NB4 (cell line): ENCODE data around the gene TAP2.

Experiments used
- MAX ChIP-seq: IDR thresholded peaks from 2 replicates; pipeline ENCODE4 v1.6.1; 2011; ENCODE audit warnings: low read depth, low read length
- MYC ChIP-seq: IDR thresholded peaks from 2 replicates; pipeline ENCODE4 v1.6.1; 2011; ENCODE audit warnings: low read depth, low read length
- POLR2A ChIP-seq: IDR thresholded peaks from 2 replicates; pipeline ENCODE4 v1.6.1; 2011; ENCODE audit warnings: mild to moderate bottlenecking; ENCODE audit not compliant: insufficient read length; ENCODE audit errors: extremely low read depth
- TF ChIP-seq, protein P1 (sequence below): IDR thresholded peaks from one replicate; pipeline ENCODE4 v1.5.1; 2012; ENCODE audit warnings: low read depth, low read length

DNA sequence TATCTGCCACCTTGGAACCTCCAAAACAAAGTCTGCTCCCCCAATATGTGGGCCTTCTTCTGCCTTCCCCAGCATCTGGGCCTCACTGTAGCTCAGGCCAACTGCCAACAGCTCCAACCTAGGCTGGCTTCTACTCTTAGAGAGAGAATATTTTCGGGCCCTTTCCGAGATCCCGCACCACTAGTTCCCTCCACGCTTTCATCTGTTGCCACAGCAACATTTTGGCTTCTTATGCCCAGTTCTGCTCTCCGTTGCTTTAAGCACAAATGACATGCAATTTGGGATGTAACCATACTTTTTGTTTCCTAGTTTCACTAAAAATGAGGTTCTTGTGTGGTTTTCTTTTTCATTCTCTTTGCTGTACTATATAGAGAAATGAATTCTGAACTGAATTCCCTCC is 49.1 kb upstream of the TAP2 start:
- TF ChIP-seq, protein P1, sequence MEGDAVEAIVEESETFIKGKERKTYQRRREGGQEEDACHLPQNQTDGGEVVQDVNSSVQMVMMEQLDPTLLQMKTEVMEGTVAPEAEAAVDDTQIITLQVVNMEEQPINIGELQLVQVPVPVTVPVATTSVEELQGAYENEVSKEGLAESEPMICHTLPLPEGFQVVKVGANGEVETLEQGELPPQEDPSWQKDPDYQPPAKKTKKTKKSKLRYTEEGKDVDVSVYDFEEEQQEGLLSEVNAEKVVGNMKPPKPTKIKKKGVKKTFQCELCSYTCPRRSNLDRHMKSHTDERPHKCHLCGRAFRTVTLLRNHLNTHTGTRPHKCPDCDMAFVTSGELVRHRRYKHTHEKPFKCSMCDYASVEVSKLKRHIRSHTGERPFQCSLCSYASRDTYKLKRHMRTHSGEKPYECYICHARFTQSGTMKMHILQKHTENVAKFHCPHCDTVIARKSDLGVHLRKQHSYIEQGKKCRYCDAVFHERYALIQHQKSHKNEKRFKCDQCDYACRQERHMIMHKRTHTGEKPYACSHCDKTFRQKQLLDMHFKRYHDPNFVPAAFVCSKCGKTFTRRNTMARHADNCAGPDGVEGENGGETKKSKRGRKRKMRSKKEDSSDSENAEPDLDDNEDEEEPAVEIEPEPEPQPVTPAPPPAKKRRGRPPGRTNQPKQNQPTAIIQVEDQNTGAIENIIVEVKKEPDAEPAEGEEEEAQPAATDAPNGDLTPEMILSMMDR = no peak
- TF ChIP-seq POLR2A (no peak), MAX (no peak), MYC (no peak)
